ENCODE results near the gene UNC79. TPM values are rescaled to one million over a fixed set of nuclear protein-coding genes. Genes with fewer than 3 reads are reported as not detected.

The UNC79 gene
- total and polyA plus RNA-seq, 8 donors, result 1.2 to 3.8 (median 1.7) TPM

GRCh38 chr14:93549595-93549994 is 118.9 kb downstream of the UNC79 start:
- H3K9me3 ChIP-seq, result no peaks in the 10 kb centered on the region
- H3K36me3 ChIP-seq, result no peaks in the 10 kb centered on the region
- intact Hi-C loops (cut with DNase I), result no loop called here
- DNase-seq (no peak), ATAC-seq (no peak), FAIRE-seq (no peak)
- TF ChIP-seq, protein P1, sequence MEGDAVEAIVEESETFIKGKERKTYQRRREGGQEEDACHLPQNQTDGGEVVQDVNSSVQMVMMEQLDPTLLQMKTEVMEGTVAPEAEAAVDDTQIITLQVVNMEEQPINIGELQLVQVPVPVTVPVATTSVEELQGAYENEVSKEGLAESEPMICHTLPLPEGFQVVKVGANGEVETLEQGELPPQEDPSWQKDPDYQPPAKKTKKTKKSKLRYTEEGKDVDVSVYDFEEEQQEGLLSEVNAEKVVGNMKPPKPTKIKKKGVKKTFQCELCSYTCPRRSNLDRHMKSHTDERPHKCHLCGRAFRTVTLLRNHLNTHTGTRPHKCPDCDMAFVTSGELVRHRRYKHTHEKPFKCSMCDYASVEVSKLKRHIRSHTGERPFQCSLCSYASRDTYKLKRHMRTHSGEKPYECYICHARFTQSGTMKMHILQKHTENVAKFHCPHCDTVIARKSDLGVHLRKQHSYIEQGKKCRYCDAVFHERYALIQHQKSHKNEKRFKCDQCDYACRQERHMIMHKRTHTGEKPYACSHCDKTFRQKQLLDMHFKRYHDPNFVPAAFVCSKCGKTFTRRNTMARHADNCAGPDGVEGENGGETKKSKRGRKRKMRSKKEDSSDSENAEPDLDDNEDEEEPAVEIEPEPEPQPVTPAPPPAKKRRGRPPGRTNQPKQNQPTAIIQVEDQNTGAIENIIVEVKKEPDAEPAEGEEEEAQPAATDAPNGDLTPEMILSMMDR (IDR thresholded peaks at IDR 0.05), result no peak
- H3K27ac ChIP-seq, result no peak overlapping the region
- no peaks in the 10 kb centered on the region for H3K27me3 ChIP-seq
- no peak overlapping the region for H3K4me3 ChIP-seq
- no peaks in the 10 kb centered on the region for H3K4me1 ChIP-seq

DNA sequence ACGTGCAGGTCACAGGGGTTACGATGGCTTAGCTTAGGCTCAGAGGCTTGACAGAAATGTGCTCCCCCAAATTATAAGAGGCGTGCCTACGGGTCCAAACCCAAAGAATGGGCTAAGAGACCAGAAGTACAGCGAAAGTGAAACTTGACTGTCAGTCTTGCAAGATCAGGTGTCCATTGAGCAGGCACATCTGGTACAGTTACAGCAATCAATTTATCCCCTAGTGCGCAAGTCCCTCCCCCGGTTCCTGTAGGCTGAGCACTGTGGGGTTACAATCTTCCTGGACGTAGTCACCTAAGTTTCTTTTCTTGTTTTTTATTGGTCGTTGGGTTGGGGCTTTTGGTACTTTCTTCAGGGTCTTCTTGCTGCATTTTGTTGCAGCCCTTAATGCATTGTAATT is 134.2 kb downstream of the UNC79 start:
- TF ChIP-seq, protein P1 (IDR thresholded peaks at IDR 0.05), result no peak
- Histone ChIP-seq H3K36me3 (no peaks in the 10 kb centered on the region), H3K4me1 (no peaks in the 10 kb centered on the region), H3K27me3 (no peaks in the 10 kb centered on the region), H3K4me3 (no peak overlapping the region), H3K9me3 (no peaks in the 10 kb centered on the region), H3K27ac (no peak overlapping the region)
- DNase-seq, result no peak
- WGBS, 2 donors, result 87 to 88% methylated on average over 9 of the region's 9 CpGs
- intact Hi-C loops (cut with DNase I), result no loop called here
- ATAC-seq, result no peak
- no peak for FAIRE-seq

GRCh38 chr14:93566065-93566693 is 135.4 kb downstream of the UNC79 start:
- Histone ChIP-seq H3K27me3 (no peaks in the 10 kb centered on the region), H3K9me3 (no peaks in the 10 kb centered on the region), H3K27ac (no peak overlapping the region), H3K36me3 (no peaks in the 10 kb centered on the region), H3K4me1 (no peaks in the 10 kb centered on the region), H3K4me3 (no peak overlapping the region)
- 75 to 79% methylated on average over 10 of the region's 10 CpGs for WGBS, 2 donors
- no peak for FAIRE-seq
- TF ChIP-seq, protein P1 (IDR thresholded peaks at IDR 0.05), result no peak
- DNase-seq, result no peak
- intact Hi-C loops (cut with DNase I), result no loop called here
- no peak for ATAC-seq

DNA sequence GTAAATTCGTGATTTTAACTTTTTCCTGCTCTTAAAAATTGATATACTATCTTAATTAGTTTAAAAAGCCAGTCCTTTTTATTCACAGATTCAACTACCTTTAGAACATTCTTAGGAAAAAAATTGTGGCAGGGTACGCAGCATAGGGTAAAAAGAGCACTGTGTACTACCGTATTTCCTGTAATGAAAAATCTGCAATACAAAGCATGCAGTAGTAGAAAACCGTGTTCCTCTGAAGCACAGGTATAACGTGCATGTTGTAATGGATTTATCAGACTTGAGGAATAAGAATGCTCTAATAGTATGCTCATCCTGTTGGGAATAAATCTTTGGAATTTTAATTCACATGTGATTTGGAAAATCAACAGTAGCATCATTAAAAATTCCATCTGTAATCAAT is 140.5 kb downstream of the UNC79 start:
- intact Hi-C loops (cut with DNase I), result no loop called here
- TF ChIP-seq, protein P1 (IDR thresholded peaks at IDR 0.05), result no peak
- H3K4me3 ChIP-seq, result no peak overlapping the region
- H3K4me1 ChIP-seq, result no peaks in the 10 kb centered on the region
- 80 to 84% methylated on average over 5 of the region's 5 CpGs for WGBS, 2 donors
- no peaks in the 10 kb centered on the region for H3K9me3 ChIP-seq
- H3K36me3 ChIP-seq, result no peaks in the 10 kb centered on the region
- no peak for ATAC-seq
- H3K27me3 ChIP-seq, result no peaks in the 10 kb centered on the region
- FAIRE-seq, result no peak
- H3K27ac ChIP-seq, result no peak overlapping the region
- no peak for DNase-seq

DNA sequence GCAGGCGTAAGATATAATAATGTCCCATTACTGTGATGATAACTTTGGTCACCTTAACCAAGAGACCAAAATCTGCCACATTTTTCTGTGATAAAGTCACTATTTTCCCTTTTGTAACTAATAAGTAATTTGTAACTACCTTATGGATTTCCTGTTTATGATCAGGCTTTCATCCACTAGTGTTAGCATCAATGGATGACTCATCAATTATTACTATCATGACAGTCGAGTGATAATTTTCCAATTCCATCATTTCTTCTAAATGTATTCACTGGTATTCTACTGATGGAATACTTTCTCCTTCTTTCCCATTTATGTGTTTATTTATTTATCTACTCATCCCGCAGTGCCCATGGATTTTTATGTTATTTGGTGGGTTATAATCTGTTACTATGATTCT is 148.4 kb downstream of the UNC79 start:
- ATAC-seq (no peak), DNase-seq (no peak), FAIRE-seq (no peak)
- Histone ChIP-seq H3K4me1 (no peaks in the 10 kb centered on the region), H3K4me3 (no peak overlapping the region), H3K9me3 (no peaks in the 10 kb centered on the region), H3K36me3 (no peaks in the 10 kb centered on the region), H3K27ac (no peak overlapping the region), H3K27me3 (no peaks in the 10 kb centered on the region)
- intact Hi-C loops (cut with DNase I), result no loop called here
- WGBS, 2 donors, result 79 to 81% methylated on average over 3 of the region's 3 CpGs
- TF ChIP-seq, protein P1 (IDR thresholded peaks at IDR 0.05), result no peak
